Progenitor cell of endocrine pancreas (in vitro differentiated cells): Measurements from ENCODE around the gene SLX4IP. TPM values are rescaled to one million over a fixed set of nuclear protein-coding genes. Genes with fewer than 3 reads are reported as not detected.

Experiments used
- DNase-seq: peaks from one replicate; pipeline ENCODE4 v3.0.0; 2021; ENCODE audit warnings: low spot score; ENCODE audit not compliant: unreplicated experiment
- H3K27ac Mint-ChIP-seq: 2 replicates; pipeline ENCODE4 v1.8.0; 2021; ENCODE audit warnings: mild to moderate bottlenecking, moderate library complexity, mixed read lengths
- H3K27me3 Mint-ChIP-seq: 2 replicates; pipeline ENCODE4 v1.8.0; 2021; ENCODE audit warnings: mixed read lengths
- H3K36me3 Mint-ChIP-seq: 2 replicates; pipeline ENCODE4 v1.8.0; 2022; ENCODE audit warnings: mixed read lengths; ENCODE audit not compliant: insufficient read depth
- H3K4me1 Mint-ChIP-seq: 2 replicates; pipeline ENCODE4 v1.8.0; 2021; ENCODE audit warnings: low read depth, mixed read lengths
- H3K4me3 Mint-ChIP-seq: 2 replicates; pipeline ENCODE4 v1.8.0; 2021; ENCODE audit warnings: low read depth, mild to moderate bottlenecking, moderate library complexity, mixed read lengths
- H3K9me3 Mint-ChIP-seq: 2 replicates; pipeline ENCODE4 v1.8.0; 2021; ENCODE audit warnings: low read depth, mixed read lengths
- total RNA-seq: library from RNA; stranded (reverse); gene quantifications from 2 replicates; pipeline ENCODE4 v1.2.1, GENCODE V29; 2021
- TF ChIP-seq, protein P1 (sequence below): fragments of 200-600 bp; sonication (generic); IDR thresholded peaks from one replicate; pipeline ENCODE4 v1.5.0; 2021; ENCODE audit warnings: antibody characterized with exemption, mild to moderate bottlenecking; ENCODE audit not compliant: unreplicated experiment

The SLX4IP gene
- total RNA-seq, 1 donor from 2014 or later, result 12.0 TPM

DNA sequence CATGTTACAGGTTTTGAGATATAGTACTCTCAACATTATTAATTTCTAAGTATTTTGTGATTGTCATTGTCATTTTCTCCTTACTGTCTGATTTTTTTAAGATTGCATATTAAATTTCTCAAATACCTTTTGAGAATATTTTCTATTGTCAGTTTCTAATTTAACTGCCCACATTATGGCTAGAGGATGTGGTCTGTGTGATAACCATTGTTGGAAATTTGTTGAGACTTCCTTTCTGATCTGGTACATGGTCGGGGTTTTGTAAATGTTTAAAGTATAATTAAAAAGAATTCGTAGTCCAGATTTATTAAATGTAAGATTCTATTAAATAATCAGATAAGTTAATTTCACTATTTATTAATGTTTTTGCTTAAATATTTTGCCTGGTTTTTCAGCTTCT lies 60.1 kb downstream of the SLX4IP start:
- Mint-ChIP-seq H3K36me3 (no peaks in the 10 kb centered on the region), H3K9me3 (no peaks in the 10 kb centered on the region), H3K27me3 (no peaks in the 10 kb centered on the region), H3K4me1 (peaks cover 13% of the 10 kb centered on the region), H3K4me3 (no peak overlapping the region), H3K27ac (no peak overlapping the region)
- no peak for DNase-seq
- TF ChIP-seq, protein P1, sequence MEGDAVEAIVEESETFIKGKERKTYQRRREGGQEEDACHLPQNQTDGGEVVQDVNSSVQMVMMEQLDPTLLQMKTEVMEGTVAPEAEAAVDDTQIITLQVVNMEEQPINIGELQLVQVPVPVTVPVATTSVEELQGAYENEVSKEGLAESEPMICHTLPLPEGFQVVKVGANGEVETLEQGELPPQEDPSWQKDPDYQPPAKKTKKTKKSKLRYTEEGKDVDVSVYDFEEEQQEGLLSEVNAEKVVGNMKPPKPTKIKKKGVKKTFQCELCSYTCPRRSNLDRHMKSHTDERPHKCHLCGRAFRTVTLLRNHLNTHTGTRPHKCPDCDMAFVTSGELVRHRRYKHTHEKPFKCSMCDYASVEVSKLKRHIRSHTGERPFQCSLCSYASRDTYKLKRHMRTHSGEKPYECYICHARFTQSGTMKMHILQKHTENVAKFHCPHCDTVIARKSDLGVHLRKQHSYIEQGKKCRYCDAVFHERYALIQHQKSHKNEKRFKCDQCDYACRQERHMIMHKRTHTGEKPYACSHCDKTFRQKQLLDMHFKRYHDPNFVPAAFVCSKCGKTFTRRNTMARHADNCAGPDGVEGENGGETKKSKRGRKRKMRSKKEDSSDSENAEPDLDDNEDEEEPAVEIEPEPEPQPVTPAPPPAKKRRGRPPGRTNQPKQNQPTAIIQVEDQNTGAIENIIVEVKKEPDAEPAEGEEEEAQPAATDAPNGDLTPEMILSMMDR, result no peak

DNA sequence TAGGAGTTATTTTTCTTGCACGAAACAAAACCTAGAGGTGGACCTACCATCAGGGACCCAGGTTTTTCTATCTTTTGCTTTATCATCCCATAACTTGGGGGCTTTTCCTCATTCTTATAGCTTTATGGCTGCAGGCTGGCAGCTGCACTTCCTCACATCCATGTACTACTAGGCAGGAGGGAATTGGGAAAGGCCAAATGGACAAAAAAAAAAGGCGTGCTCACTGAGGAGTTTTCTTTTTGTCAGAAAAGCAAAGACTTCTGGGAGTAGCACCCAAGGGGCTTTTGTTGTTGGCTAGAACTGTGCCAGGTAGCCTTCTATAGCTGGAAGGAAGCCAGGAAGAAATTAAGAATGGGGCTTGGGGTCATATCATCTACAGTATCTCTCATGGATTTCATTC lies 61.4 kb downstream of the SLX4IP start:
- H3K27me3 Mint-ChIP-seq, result no peaks in the 10 kb centered on the region
- no peak overlapping the region for H3K4me3 Mint-ChIP-seq
- no peak for DNase-seq
- no peak overlapping the region for H3K27ac Mint-ChIP-seq
- no peaks in the 10 kb centered on the region for H3K36me3 Mint-ChIP-seq
- TF ChIP-seq, protein P1, result no peak
- H3K9me3 Mint-ChIP-seq, result no peaks in the 10 kb centered on the region
- peaks cover 15% of the 10 kb centered on the region for H3K4me1 Mint-ChIP-seq

DNA sequence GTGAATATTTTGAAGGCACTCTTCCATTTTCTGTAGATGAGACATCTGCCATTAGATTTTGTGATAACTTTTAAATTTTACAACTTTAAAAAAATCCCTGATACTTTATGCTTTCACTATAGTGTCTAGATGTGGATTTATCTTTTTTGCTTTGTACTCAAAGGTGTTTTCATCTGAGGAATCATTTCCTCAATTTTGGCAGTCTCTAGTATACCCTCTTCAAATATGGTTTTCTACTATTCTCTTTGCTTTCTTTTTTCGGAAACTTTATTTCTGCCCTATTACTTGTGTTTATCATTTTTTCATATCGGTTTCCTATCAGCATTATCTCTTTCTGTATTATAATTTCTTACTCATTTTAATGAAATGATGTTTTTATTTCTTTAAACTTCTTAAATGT lies 62.2 kb downstream of the SLX4IP start:
- Mint-ChIP-seq H3K36me3 (no peaks in the 10 kb centered on the region), H3K4me1 (peaks cover 16% of the 10 kb centered on the region), H3K9me3 (no peaks in the 10 kb centered on the region), H3K27me3 (no peaks in the 10 kb centered on the region), H3K4me3 (no peak overlapping the region), H3K27ac (no peak overlapping the region)
- TF ChIP-seq, protein P1, result no peak
- no peak for DNase-seq

DNA sequence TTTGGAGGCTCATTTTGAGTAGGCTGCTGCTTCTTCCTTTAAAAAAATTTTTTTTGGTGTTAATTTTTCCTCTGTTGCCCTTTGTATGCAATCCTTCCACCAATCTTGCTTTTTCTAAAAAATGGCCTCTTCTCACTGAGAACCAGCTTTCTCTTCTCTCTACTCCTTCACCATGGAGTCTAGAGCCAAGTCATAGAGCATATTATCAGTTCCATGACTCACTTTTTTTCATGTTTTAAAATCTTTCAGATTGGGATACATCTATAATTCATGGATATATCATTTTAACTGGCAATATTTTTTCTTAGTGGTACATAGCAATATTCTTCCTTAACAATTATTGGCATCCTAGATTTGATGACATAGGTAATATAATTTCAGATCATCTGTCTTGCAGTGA lies 62.7 kb downstream of the SLX4IP start:
- H3K27ac Mint-ChIP-seq, result no peak overlapping the region
- no peak for DNase-seq
- TF ChIP-seq, protein P1, result no peak
- H3K4me1 Mint-ChIP-seq, result peaks cover 18% of the 10 kb centered on the region
- no peak overlapping the region for H3K4me3 Mint-ChIP-seq
- no peaks in the 10 kb centered on the region for H3K27me3 Mint-ChIP-seq
- H3K36me3 Mint-ChIP-seq, result no peaks in the 10 kb centered on the region
- no peaks in the 10 kb centered on the region for H3K9me3 Mint-ChIP-seq

DNA sequence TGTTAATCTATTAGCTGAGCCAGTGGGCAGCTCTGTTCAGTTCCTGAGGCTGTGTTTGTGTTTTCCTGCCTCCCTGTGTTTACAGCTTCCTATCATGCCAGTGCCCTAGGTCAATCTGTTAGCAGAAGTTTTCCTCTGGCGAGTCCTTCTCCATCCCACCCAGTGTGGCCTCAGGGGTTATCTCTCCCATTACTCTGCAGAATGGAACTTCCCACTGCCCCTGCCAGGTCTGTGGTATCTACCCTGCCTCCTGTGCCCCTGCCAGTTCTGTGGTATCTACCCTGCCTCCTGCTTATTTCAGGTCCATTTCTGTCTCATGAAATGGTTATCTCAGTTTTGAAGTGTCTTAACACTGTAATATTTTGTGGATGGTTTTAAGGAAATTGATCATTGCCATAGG lies 63.1 kb downstream of the SLX4IP start:
- Mint-ChIP-seq H3K4me1 (peaks cover 18% of the 10 kb centered on the region), H3K36me3 (no peaks in the 10 kb centered on the region)

More for the DNA sequence above, 63.1 kb downstream of the SLX4IP start:
- Mint-ChIP-seq H3K9me3 (no peaks in the 10 kb centered on the region), H3K4me3 (no peak overlapping the region), H3K27me3 (no peaks in the 10 kb centered on the region), H3K27ac (no peak overlapping the region)
- DNase-seq, result no peak
- TF ChIP-seq, protein P1, result no peak
